OCI-LY1 (cell line): ENCODE measurements around the gene TRPC4.

Experiments
- CTCF ChIP-seq: fragments of 200-600 bp; sonication (generic), shearing (Covaris generic); IDR thresholded peaks from 2 replicates; pipeline ENCODE4 v1.5.1; 2017; ENCODE audit warnings: mild to moderate bottlenecking, antibody characterized with exemption, low read length, moderate library complexity, mixed read lengths
- EZH2 ChIP-seq: fragments of 200-600 bp; sonication (generic), shearing (Covaris generic); IDR thresholded peaks from 2 replicates; pipeline ENCODE4 v1.8.0; 2017; ENCODE audit warnings: borderline replicate concordance, mixed run types, mild to moderate bottlenecking, antibody characterized with exemption, low read length, moderate library complexity, mixed read lengths

GRCh38 chr13:37602733-37603381 is 266.7 kb downstream of the TRPC4 start:
- TF ChIP-seq CTCF (peak; percentile 47; the same call in 1 of the 2 replicates), EZH2 (no peak)
